Mesothelial cell of epicardium (in vitro differentiated cells): ENCODE data around the gene SYT17. TPM values are rescaled to one million over a fixed set of nuclear protein-coding genes. Genes with fewer than 3 reads are reported as not detected.

Experiments
- DNase-seq, 2 experiments: peaks; one replicate each; pipeline ENCODE4 v3.0.0; 2021; ENCODE audit warnings: low spot score in 2 of 2; ENCODE audit not compliant: unreplicated experiment in 2 of 2
- H3K27ac Mint-ChIP-seq: 2 replicates; pipeline ENCODE4 v1.8.0; 2021; ENCODE audit warnings: mixed read lengths
- H3K27me3 Mint-ChIP-seq: 2 replicates; pipeline ENCODE4 v1.8.0; 2021; ENCODE audit warnings: low read depth, mixed read lengths
- H3K36me3 Mint-ChIP-seq: 2 replicates; pipeline ENCODE4 v1.8.0; 2021; ENCODE audit warnings: mixed read lengths
- H3K4me1 Mint-ChIP-seq: 2 replicates; pipeline ENCODE4 v1.8.0; 2021; ENCODE audit warnings: mixed read lengths
- H3K4me3 Mint-ChIP-seq: 2 replicates; pipeline ENCODE4 v1.8.0; 2021; ENCODE audit warnings: mild to moderate bottlenecking, moderate library complexity, mixed read lengths
- H3K9me3 Mint-ChIP-seq: 2 replicates; pipeline ENCODE4 v1.8.0; 2021; ENCODE audit warnings: mixed read lengths
- total RNA-seq: library from RNA; stranded (reverse); gene quantifications from 3 replicates; pipeline ENCODE4 v1.2.1, GENCODE V29; 2021
- TF ChIP-seq, protein P1 (sequence below): fragments of 200-600 bp; sonication (generic); IDR thresholded peaks from one replicate; pipeline ENCODE4 v1.5.0; 2021; ENCODE audit warnings: antibody characterized with exemption; ENCODE audit not compliant: unreplicated experiment

SYT17 gene, protein sequence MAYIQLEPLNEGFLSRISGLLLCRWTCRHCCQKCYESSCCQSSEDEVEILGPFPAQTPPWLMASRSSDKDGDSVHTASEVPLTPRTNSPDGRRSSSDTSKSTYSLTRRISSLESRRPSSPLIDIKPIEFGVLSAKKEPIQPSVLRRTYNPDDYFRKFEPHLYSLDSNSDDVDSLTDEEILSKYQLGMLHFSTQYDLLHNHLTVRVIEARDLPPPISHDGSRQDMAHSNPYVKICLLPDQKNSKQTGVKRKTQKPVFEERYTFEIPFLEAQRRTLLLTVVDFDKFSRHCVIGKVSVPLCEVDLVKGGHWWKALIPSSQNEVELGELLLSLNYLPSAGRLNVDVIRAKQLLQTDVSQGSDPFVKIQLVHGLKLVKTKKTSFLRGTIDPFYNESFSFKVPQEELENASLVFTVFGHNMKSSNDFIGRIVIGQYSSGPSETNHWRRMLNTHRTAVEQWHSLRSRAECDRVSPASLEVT
- total RNA-seq, result 7.4 to 8.6 TPM (median 7.5 TPM) in 3 replicates

- peaks cover 7% of the 10 kb centered on the region for H3K9me3 Mint-ChIP-seq
- peak; percentile 61 to 80 for DNase-seq
- TF ChIP-seq, protein P1, sequence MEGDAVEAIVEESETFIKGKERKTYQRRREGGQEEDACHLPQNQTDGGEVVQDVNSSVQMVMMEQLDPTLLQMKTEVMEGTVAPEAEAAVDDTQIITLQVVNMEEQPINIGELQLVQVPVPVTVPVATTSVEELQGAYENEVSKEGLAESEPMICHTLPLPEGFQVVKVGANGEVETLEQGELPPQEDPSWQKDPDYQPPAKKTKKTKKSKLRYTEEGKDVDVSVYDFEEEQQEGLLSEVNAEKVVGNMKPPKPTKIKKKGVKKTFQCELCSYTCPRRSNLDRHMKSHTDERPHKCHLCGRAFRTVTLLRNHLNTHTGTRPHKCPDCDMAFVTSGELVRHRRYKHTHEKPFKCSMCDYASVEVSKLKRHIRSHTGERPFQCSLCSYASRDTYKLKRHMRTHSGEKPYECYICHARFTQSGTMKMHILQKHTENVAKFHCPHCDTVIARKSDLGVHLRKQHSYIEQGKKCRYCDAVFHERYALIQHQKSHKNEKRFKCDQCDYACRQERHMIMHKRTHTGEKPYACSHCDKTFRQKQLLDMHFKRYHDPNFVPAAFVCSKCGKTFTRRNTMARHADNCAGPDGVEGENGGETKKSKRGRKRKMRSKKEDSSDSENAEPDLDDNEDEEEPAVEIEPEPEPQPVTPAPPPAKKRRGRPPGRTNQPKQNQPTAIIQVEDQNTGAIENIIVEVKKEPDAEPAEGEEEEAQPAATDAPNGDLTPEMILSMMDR, result peak; percentile 69
Measured at GRCh38 chr16:19167710-19168370, at the start of gene SYT17. Gene SYT17 (plus strand): TSS chr16:19168240. CDS start chr16:19168647, 407 bp downstream.

GRCh38 chr16:19118938-19119431 lies 49.1 kb upstream of the SYT17 start:
- Mint-ChIP-seq H3K27ac (peak overlapping the region; percentile 98), H3K4me1 (peaks cover 41% of the 10 kb centered on the region), H3K27me3 (no peaks in the 10 kb centered on the region), H3K36me3 (peaks cover 6% of the 10 kb centered on the region), H3K9me3 (no peaks in the 10 kb centered on the region), H3K4me3 (peak overlapping the region; percentile 61)
- no peak for DNase-seq
- TF ChIP-seq, protein P1, result no peak

More at GRCh38 chr16:19167710-19168370, at the start of gene SYT17:
- H3K27ac Mint-ChIP-seq, result no peak within 1 kb of the TSS
- peaks cover 27% of the 10 kb centered on the region for H3K27me3 Mint-ChIP-seq
- peak within 1 kb of the TSS; percentile 73 for H3K4me3 Mint-ChIP-seq
- H3K4me1 Mint-ChIP-seq, result peaks cover 16% of the 10 kb centered on the region
- no peaks in the 10 kb centered on the region for H3K36me3 Mint-ChIP-seq

DNA sequence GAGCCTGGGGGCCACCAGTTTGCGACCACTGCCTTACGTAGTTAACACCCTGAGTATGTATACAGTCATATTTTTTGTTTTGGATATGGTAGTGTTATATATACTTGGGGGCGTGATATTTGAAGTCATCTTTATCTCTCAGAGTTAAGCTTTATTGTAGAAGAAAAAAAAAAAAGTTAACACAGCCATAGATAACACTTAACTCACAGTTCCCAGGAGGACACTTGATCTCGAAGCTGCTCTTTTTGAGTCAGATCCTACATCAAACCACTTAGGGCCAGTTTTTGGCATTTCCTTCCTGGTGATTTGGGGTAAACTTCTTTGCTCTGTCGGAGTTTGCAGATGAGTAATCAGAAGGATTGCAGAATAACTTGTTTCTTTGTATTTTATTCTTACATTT lies 48.5 kb upstream of the SYT17 start:
- H3K4me3 Mint-ChIP-seq, result no peak overlapping the region
- TF ChIP-seq, protein P1, result no peak
- H3K27me3 Mint-ChIP-seq, result no peaks in the 10 kb centered on the region
- no peaks in the 10 kb centered on the region for H3K9me3 Mint-ChIP-seq
- H3K4me1 Mint-ChIP-seq, result peaks cover 39% of the 10 kb centered on the region
- DNase-seq, result no peak
- peaks cover 6% of the 10 kb centered on the region for H3K36me3 Mint-ChIP-seq
- no peak overlapping the region for H3K27ac Mint-ChIP-seq

DNA sequence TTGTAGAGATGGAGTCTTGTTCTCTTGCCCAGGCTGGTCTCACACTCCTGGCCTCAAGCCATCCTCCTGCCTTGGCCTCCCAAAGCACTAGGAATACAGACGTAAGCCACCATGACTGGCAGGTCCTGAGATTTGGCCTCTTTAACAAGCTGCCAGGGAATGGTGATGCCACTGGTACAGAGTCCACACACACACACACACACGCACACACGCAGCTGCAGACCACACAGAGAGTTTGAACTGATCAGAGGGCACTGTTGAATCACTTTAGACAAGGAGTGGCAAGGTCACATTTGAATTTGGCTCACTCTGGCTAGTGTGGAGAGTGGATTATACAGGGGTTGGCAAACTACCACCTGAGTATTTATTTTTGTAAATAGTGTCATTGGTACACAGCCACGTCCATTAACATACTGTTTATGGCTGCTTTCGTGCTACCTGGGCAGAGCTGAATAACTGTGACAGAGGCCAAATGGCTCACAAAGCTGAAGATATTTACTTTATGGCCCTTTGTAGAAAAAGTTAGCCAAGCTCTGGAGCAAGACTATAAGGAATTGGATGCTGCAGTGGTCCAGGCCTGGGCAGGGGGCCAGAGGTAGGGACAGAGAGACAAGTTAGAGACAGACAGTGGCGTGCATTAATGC lies 44.4 kb upstream of the SYT17 start:
- peaks cover 14% of the 10 kb centered on the region for H3K36me3 Mint-ChIP-seq
- peaks cover 19% of the 10 kb centered on the region for H3K4me1 Mint-ChIP-seq
- DNase-seq, result no peak
- TF ChIP-seq, protein P1, result no peak
- H3K27me3 Mint-ChIP-seq, result no peaks in the 10 kb centered on the region
- H3K9me3 Mint-ChIP-seq, result peaks cover 4% of the 10 kb centered on the region
- no peak overlapping the region for H3K27ac Mint-ChIP-seq
- H3K4me3 Mint-ChIP-seq, result no peak overlapping the region

GRCh38 chr16:19126300-19126699 lies 41.7 kb upstream of the SYT17 start:
- Mint-ChIP-seq H3K4me3 (no peak overlapping the region), H3K9me3 (peaks cover 4% of the 10 kb centered on the region), H3K27ac (no peak overlapping the region), H3K4me1 (peaks cover 15% of the 10 kb centered on the region), H3K36me3 (peaks cover 9% of the 10 kb centered on the region), H3K27me3 (no peaks in the 10 kb centered on the region)
- TF ChIP-seq, protein P1, result no peak
- DNase-seq, result no peak
